Pancreas (tissue), 10 donors: Measurements from ENCODE around the gene ATN1. TPM values are rescaled to one million over a fixed set of nuclear protein-coding genes. Genes with fewer than 3 reads are reported as not detected.
"Not testable (repeated sequence)": the region's sequence is repeated elsewhere in the genome, so short reads cannot be mapped to it uniquely, and the experiment has no call there.

Experiments used
- ATAC-seq, 4 donors: fragments of 200-7000 bp; cut with Tn5 transposase; one replicate each; pipeline versions ENCODE4 v1.8.0 to v1.9.1; 2020; ENCODE audit warnings: mild to moderate bottlenecking in 4 of 4, moderate library complexity in 4 of 4
- DNase-seq, 6 donors: peaks; one replicate each; pipeline ENCODE4 v3.0.0-alpha.2; 2020
- FAIRE-seq: peaks from 2 replicates; lab custom pipeline; 2012; peaks lifted over from hg19 to GRCh38; lab: Jason Lieb, UNC
- H3K27ac ChIP-seq, 4 donors: fragments of 200-600 bp; sonication (generic); 1 replicate in 3 of 4; 2 replicates in 1 of 4; pipeline versions ENCODE4 v1.5.0 to v1.8.0; 2020
- H3K27me3 ChIP-seq, 4 donors: fragments of 200-600 bp; one replicate each; pipeline ENCODE4 v1.8.0; 2021
- H3K36me3 ChIP-seq, 3 donors: fragments of 200-600 bp; sonication (generic) in 1 of 3; one replicate each; pipeline versions ENCODE4 v1.5.0 to v1.8.0; 2020 to 2021
- H3K4me1 ChIP-seq, 3 donors: fragments of 200-600 bp; one replicate each; pipeline ENCODE4 v1.8.0; 2021
- H3K4me3 ChIP-seq, 4 donors: fragments of 200-600 bp; sonication (generic) in 2 of 4; one replicate each; pipeline versions ENCODE4 v1.5.0 to v1.8.0; 2020 to 2021
- H3K9me3 ChIP-seq, 4 donors: fragments of 200-600 bp; one replicate each; pipeline ENCODE4 v1.8.0; 2021
- CTCF ChIP-seq, 4 donors: fragments of 200-600 bp; sonication (generic) in 3 of 4; IDR thresholded peaks; one replicate each; pipeline versions ENCODE4 v1.5.0 to v1.8.0; 2021; ENCODE audit warnings: antibody characterized with exemption in 4 of 4
- WGBS, 2 donors: extraction: QIAGEN DNeasy Blood & Tissue Kit; methylation state at CpG; one replicate each; pipeline ENCODE4 v1.1.7; 2013; 5-methylcytosine and 5-hydroxymethylcytosine counted together
- intact Hi-C, 3 donors: fragments of 100-400 bp; cut with DNase I; formaldehyde crosslinking; loops; one replicate each; pipeline versions ENCODE4 v1.11.1 to v1.14.2; 2022
- polyA plus RNA-seq, 2 donors: library from polyadenylated mRNA; stranded (reverse); fragments of 200-250 nt; gene quantifications; one replicate each; pipeline ENCODE4 v1.2.3, GENCODE V29; 2013
- total RNA-seq, 6 donors: library from RNA; stranded (reverse); fragmentation: NEBNext Ultra II Directional in 4 of 6; extraction: Animal tissue kit (Norgen Biotek cat#: 25700) in 4 of 6; gene quantifications; one replicate each; pipeline versions ENCODE4 v1.2.1 to v1.2.4, GENCODE V29; 2021 to 2023
- donor health status: healthy with polysubstance abuse.
- donor health status: DM: no; HTN: no; CAD: no; lungs with moderate emphysema.
- donor health status: DM: no; HTN: no; CAD: no.
- donor health status: control.
- donor health status: control.
- donor health status: Bipolar disorder and iron deficiency.
- donor health status: DM: yes; HTN: yes; CAD: no.
- donor health status: DM: no; HTN: no; CAD: no.
- donor health status: DM: no; HTN: no; CAD: no.
- donor health status: DM: yes; HTN: yes; CAD: no.

ATN1 gene
- total and polyA plus RNA-seq, 8 donors: 30.9 to 113 (median 39.2) TPM

DNA sequence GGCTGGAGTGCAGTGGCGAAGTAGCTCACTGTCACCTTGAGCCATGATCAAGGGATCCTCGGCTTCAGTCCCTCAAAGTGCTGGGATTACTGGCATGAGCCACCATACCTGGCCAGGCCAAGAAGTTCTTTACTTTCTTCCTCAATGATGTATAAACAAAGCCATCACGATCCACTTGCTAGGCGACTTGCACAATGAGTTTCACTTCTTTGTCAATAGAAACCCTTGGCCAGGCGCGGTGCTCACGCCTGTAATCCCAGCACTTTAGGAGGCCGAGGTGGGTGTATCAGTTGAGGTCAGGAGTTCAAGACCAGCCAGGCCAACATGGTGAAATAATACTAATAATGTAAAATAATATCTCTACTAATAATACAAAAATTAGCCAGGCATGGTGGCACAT, 40.3 kb upstream of the ATN1 start:
- FAIRE-seq: no peak

DNA sequence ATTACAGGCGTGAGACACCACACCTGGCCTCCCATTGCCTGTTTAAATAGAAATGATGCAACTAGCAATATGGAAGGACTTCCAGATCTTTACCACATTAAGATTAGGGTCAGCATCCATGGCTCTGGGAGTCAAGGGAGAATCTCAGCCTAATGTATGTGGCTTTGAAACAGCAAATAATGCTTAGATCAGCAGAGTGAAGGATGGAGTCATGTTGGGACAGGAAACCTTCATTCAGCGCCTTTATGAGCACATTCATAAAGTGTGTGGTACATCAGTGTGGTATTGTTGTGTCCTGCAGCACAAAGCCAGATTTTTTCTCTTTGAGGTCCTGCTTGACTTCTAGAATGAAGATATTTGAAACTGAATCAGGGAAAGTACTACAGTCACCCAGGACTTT, 39.4 kb upstream of the ATN1 start:
- DNase-seq (no peak), ATAC-seq (no peak), FAIRE-seq (no peak)
- no peaks in the 10 kb centered on the region for H3K9me3 ChIP-seq
- H3K27me3 ChIP-seq: no peaks in the 10 kb centered on the region
- no peaks in the 10 kb centered on the region for H3K36me3 ChIP-seq
- intact Hi-C loops: no loop called here
- no peaks in the 10 kb centered on the region for H3K4me1 ChIP-seq
- H3K4me3 ChIP-seq: no peak overlapping the region
- no peak overlapping the region for H3K27ac ChIP-seq
- TF ChIP-seq CTCF (IDR thresholded peaks at IDR 0.05): no peak
- 88 to 92% methylated on average over 2 of the region's 2 CpGs for WGBS, 2 donors

More for the DNA sequence above, 40.3 kb upstream of the ATN1 start:
- Histone ChIP-seq H3K4me3 (no peak overlapping the region), H3K36me3 (no peaks in the 10 kb centered on the region), H3K4me1 (no peaks in the 10 kb centered on the region), H3K9me3 (no peaks in the 10 kb centered on the region), H3K27ac (no peak overlapping the region), H3K27me3 (no peaks in the 10 kb centered on the region)
- WGBS, 2 donors: 76 to 84% methylated on average over 8 of the region's 8 CpGs
- ATAC-seq: no peak
- intact Hi-C loops: no loop called here
- no peak for DNase-seq
- no peak for TF ChIP-seq CTCF (IDR thresholded peaks at IDR 0.05)

DNA sequence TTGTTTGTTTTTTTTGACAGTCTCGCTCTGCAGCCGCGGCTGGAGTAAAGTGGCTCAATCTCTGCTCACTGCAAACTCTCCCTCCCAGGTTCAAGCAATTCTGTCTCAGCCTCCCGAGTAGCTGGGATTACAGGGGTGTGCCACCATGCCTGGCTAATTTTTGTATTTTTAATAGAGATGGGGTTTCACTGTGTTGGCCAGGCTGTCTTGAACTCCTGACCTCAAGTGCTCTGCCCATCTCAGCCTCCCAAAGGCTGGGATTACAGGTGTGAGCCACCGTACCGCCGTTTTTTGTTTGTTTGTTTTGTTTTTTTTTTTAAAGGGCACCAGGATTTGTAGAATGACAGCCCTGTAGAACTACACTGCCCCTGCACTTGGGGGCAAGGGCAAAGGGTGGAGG, 39.0 kb upstream of the ATN1 start:
- FAIRE-seq, H3K36me3 ChIP-seq, H3K27me3 ChIP-seq, H3K4me3 ChIP-seq, H3K9me3 ChIP-seq, H3K27ac ChIP-seq, H3K4me1 ChIP-seq, DNase-seq, intact Hi-C loops, ATAC-seq: not testable (repeated sequence)
- WGBS, 2 donors: 52 to 55% methylated on average over 7 of the region's 7 CpGs

- FAIRE-seq, H3K4me3 ChIP-seq, intact Hi-C loops, H3K36me3 ChIP-seq, ATAC-seq, DNase-seq, H3K27me3 ChIP-seq, H3K4me1 ChIP-seq, H3K9me3 ChIP-seq: not testable (repeated sequence)
- H3K27ac ChIP-seq: peak overlapping the region in 3 of 4 donors; percentile 17 to 90 (median 87)
- 94 to 97% methylated on average over 21 of the region's 21 CpGs for WGBS, 2 donors
These were observed 37.8 kb upstream of the ATN1 start for GRCh38 chr12:6889775-6890573.

GRCh38 chr12:6890789-6891645, 36.7 kb upstream of the ATN1 start:
- no peak for FAIRE-seq
- peak; percentile 97 to 99 (median 98) for ATAC-seq
- intact Hi-C loops: no loop called here

More at GRCh38 chr12:6890789-6891645, 36.7 kb upstream of the ATN1 start:
- H3K27me3 ChIP-seq: no peaks in the 10 kb centered on the region
- no peaks in the 10 kb centered on the region for H3K4me1 ChIP-seq
- peak overlapping the region; percentile 69 to 90 (median 82) for H3K27ac ChIP-seq
- peak; percentile 97 to 100 (median 99) for DNase-seq
- TF ChIP-seq CTCF (IDR thresholded peaks at IDR 0.05): peak; percentile 82 to 95 (median 88)
- peak overlapping the region; percentile 20 to 46 (median 33) for H3K4me3 ChIP-seq
- H3K36me3 ChIP-seq: no peaks in the 10 kb centered on the region
- 0 to 1% methylated on average over 68 of the region's 68 CpGs for WGBS, 2 donors
- no peaks in the 10 kb centered on the region for H3K9me3 ChIP-seq
